ENCODE results near the gene AURKAIP1.

- TF ChIP-seq CTCF (IDR thresholded peaks at IDR 0.05) (no peak), RCOR1 (IDR thresholded peaks at IDR 0.05; ENCODE audit: low read depth, low read length) (no peak), EHMT2 (IDR thresholded peaks at IDR 0.05; ENCODE audit: low read depth) (no peak), EP300 (IDR thresholded peaks at IDR 0.05) (no peak), MAFK (IDR thresholded peaks at IDR 0.05; ENCODE audit: partially characterized antibody) (no peak), POLR2A (IDR thresholded peaks at IDR 0.05; ENCODE audit: low read length) (no peak), RFX5 (IDR thresholded peaks at IDR 0.05) (no peak), FOXS1 (CRISPR knock-in tag; IDR thresholded peaks at IDR 0.05) (no peak), TFCP2L1 (CRISPR knock-in tag; IDR thresholded peaks at IDR 0.05) (no peak), REST (IDR thresholded peaks at IDR 0.05) (no peak), MAZ (IDR thresholded peaks at IDR 0.05; ENCODE audit: borderline replicate concordance, low read depth, low read length) (no peak), HES2 (IDR thresholded peaks at IDR 0.05) (no peak), RAD21 (conservative IDR thresholded peaks at IDR 0.05 in 1 of 2, IDR thresholded peaks at IDR 0.05 in 1 of 2) (no peak)
Observed at GRCh38 chr1:1336931-1337792, 37.8 kb downstream of the AURKAIP1 start.
